Fibroblast of upper back skin (primary cell): ENCODE results near the gene RSPO1.
"Not testable (repeated sequence)": the region's sequence is repeated elsewhere in the genome, so short reads cannot be mapped to it uniquely, and the experiment has no call there.

Experiments used
- DNase-seq: peaks from one replicate; pipeline ENCODE4 v3.0.0-alpha.2; 2013

The RSPO1 gene

GRCh38 chr1:37612186-37612585, 22.5 kb downstream of the RSPO1 start:
- no peak for DNase-seq

- DNase-seq: no peak
These were observed 24.7 kb downstream of the RSPO1 start for GRCh38 chr1:37609994-37610393.

DNA sequence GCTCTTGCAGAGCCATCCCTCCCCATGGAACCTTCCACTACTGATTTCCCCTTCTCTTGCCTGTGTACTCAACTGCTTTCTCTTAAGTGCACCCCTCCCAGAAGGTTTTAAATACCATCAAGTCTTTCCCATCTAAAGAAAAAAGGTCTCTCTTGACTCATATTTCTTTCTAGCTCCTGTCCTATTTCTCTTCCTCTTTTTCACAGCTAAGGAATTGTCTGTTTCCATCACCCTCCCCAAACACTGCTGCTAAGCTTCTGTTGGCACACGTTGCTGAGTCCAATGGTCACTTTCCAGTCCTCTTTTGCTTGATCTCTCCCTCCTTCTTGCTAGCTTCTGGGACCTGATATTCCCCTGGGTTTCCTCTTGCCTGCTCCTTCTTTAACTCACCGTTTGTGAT, 25.7 kb downstream of the RSPO1 start:
- no peak for DNase-seq

- DNase-seq: peak; percentile 12
These were observed 28.0 kb downstream of the RSPO1 start for GRCh38 chr1:37606481-37607263.

DNA sequence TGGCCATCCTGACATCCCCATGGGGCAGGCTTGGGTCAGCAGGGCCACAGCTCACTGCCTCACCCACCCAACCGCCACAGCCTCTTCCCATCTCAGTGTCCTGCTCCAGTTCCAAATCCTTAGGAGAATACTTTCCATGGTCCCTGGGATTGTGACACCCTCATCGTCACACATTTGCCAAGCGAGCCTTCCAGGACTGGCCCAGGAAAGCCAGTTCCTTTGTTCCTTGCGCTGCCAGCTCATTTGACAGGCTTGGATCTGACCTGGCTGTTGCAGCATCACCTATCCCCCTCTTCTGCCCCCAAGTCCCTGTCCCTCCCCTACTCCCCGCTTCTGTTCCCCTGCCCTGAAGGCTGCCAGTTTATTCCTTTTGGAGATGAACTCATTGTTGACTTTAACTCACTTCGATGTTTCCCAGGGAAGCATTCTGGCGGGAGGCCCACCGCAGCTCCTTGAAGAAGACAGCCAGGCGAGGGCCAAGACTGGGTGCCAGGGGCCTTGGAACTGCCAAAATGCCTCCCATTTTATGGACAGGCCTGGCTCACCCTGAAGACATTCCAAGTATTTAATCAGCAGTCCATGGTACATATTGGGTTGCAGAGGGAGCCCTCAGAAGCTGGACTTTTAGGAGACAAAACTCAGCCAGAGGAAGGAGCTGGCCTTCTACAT, 28.8 kb downstream of the RSPO1 start:
- no peak for DNase-seq

GRCh38 chr1:37605061-37605650, 29.5 kb downstream of the RSPO1 start:
- no peak for DNase-seq

DNA sequence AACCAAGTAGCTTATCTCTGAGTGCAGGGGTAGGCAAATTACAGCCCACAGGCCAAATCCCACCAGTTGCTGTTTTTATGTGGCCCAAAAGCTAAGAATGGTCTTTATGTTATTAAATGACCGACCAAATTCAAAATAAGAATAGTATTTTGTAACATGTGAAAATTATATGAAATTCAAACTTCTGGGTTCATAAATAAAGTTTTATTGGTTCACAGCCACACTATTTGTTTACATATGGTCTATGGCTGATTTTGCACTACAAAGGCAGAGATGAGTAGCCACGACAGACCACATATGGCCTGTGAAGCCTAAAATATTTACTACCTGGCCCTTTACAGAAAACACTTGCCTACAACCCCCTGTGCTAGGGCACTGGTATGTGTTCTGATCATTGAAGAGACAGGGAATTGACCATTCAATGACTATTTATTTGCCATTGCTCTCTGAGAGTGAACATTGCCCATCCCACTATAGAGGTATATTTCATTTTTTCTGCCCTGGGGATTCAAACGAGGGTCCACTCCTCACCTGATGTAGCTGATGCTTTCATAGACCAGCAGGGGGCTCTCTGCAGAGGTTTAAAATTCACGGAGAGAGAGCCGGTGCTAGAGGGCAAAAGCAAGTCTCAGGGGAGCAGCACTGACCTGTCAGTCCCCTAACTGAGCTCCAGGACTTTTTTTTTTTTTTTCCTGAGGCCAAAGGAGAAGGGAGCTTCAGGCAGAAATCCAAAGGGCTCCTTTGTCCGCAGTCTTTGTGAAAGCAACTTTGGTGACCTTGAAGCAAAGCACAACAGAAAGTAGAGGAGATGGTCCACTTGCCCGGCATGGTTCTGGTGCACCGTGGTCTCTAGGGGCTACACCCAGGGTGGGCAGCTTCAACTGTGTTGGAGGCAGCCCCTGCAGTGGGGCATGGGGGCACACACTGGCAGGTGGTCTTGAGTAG, 31.7 kb downstream of the RSPO1 start:
- DNase-seq: peak; percentile 35

DNA sequence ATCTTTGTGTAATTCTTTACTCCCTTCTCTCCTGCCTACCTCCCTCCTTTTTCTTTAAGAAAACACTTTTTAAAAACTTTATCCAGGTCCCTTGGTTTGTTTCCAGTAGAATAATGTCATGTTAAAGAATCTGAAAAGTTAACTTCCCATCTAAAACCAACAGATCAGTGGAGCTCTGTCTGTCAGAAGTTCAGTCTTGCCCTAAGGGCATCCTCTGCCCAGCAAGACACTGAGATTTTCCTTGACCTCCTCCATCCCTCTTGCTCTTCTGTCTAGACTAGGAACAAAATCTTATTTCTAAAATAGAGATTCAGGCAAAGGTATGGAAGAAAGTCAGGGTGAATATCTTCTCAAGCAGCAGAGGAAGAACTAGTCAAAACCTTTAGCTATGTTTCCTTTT, 33.3 kb downstream of the RSPO1 start:
- DNase-seq: no peak

GRCh38 chr1:37599940-37600339, 34.8 kb downstream of the RSPO1 start:
- DNase-seq: no peak

GRCh38 chr1:37596182-37596667, 38.5 kb downstream of the RSPO1 start:
- no peak for DNase-seq

DNA sequence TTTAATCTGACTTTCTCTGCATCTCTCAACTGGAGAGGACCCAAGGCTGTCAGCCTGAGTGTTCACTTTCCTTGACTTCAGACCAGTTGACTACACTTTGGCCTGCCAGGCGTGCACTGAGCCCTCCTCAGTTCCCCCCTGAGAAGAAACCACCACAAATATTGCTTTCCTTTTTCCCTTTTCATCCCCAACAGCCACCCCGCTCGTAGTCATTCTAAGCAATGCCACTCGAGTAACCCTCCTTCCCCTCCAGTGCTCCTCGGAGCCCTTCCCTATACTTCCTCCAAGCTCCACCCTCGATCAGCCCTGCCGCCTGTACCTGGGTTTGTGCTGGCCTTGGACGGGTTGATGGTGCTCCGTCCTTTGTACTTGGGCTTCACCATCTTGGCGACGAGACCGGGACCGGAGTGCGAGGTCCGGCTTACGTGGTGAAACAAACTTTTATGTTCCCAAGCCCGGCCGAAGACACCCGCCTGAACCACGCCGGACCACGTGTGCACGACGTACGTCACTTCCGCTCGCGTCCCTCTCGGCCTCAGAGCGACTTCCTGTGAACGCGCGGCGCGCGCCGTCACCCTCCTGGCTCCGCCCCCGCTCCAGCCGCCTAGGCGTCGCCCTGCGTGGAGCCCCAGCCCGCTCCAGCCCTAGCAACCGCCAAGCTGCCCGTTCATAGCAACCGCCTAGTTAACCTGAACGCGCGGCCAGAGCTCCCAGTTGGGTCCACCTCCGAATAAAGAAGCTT, 39.1 kb downstream of the RSPO1 start, which contains the start of gene GNL2:
Gene GNL2, minus strand, starts transcription at position 498 of the 742 bp plus-strand sequence. Its CDS starts 115 bp downstream, at position 383.
- DNase-seq: peak; percentile 94

- DNase-seq: no peak
These were observed 41.0 kb downstream of the RSPO1 start for GRCh38 chr1:37593726-37594125.

- no peak for DNase-seq
These were observed 45.8 kb downstream of the RSPO1 start for GRCh38 chr1:37588939-37589338.

GRCh38 chr1:37584544-37584943, 50.1 kb downstream of the RSPO1 start:
- DNase-seq: not testable (repeated sequence)

- no peak for DNase-seq
These were observed 59.0 kb downstream of the RSPO1 start for GRCh38 chr1:37575692-37576091.

GRCh38 chr1:37574834-37575480, 59.7 kb downstream of the RSPO1 start:
- DNase-seq: peak; percentile 88

DNA sequence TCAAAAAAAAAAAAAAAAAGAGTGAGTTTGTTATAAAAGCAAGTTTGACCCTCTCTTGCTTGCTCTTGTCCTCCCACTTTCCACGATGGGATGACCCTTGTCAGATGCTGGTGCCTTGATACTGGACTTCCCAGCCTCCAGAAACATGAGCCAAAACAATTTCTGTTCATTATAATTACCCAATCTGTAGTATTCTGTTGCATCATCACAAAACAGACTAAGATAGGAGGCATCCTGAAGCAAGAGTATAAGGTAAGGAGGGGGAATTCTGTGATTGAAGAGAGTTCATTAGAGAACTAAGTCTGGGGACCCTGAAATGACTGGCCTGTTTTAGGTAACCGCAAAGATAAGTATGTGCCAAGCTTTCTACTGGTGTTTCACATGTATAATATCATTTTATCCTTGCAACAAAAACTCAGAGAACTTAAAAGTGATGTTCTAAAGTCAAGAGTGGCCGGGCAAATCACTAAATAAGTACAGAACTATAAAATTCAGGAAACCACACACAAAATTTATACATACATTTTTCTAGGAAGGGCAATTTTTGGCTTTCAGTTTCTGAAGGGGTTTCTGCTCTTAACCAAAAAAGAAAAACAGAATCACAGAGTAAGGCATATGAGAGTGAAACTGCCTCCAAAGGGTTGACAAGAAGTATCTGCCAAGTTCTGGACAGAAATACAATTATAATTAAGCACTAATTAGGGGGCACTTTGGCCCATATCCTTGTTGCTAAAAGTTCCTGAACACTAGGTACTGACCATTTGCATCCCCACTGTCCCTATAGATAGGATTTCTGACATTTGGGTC, 64.0 kb downstream of the RSPO1 start:
- DNase-seq: no peak

GRCh38 chr1:37567023-37567422, 67.7 kb downstream of the RSPO1 start:
- no peak for DNase-seq

GRCh38 chr1:37564892-37565291, 69.8 kb downstream of the RSPO1 start:
- DNase-seq: no peak

- no peak for DNase-seq
These were observed 71.7 kb downstream of the RSPO1 start for GRCh38 chr1:37562984-37563383.
